SIG-M5 treated with dmso at 0.1 percent for 504 hours (cell line): ENCODE measurements around the gene DENR.

Experiments
- DNase-seq: peaks from one replicate; lab custom pipeline; 2025; ENCODE audit not compliant: unreplicated experiment; lab: John Stamatoyannopoulos, UW

The DENR gene

DNA sequence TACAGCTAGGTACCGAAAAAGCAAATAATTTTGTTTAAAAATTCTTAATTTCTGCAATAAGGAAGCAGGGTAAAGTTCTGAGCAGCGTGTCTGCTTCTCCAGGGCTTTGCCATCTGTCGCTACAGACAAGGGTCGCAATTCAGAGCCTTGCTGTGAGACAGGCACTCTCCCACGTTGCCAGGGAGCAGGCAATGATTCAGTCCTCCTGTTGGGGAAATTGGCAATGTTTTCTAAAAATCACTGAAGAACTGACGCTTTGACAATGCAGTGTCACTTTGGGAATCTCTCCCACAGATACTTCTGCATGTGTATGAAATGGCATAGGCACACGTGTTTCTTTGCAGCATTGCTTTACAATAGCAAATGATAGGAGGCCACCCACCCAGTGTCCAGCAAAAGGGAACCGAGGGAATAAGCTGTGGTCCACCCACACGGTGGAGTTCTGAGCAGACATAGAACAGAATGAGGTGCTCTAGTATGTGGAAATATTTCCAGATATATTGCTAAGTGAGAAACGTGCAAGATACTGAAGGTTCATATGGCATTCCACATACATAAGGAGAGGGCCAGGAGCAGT, 66.7 kb downstream of the DENR start:
- no peak for DNase-seq

DNA sequence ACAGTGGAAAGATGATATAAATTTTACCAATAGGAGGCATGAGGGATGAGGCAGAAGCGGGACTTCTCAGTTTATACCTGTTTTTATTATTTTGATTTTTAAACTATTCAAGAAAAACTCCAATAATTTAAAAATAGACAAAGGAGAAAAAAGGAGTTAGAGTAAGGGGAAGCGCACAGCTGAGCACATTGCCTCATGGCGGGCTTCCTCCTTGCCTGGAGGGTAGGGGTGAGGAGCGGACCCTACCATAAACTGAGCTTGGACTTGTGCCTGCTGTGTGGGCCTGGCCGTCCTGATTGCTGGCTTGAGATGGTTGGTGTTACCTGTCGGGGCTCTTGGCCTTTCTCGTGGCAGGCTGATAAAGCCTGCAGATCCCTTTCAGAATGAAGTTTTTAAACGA, 67.5 kb downstream of the DENR start:
- DNase-seq: no peak
